ENCODE results near the gene APRT. TPM values are rescaled to one million over a fixed set of nuclear protein-coding genes. Genes with fewer than 3 reads are reported as not detected.

Gene APRT
- total RNA-seq, 1 donor from 2014 or later = 153 TPM

DNA sequence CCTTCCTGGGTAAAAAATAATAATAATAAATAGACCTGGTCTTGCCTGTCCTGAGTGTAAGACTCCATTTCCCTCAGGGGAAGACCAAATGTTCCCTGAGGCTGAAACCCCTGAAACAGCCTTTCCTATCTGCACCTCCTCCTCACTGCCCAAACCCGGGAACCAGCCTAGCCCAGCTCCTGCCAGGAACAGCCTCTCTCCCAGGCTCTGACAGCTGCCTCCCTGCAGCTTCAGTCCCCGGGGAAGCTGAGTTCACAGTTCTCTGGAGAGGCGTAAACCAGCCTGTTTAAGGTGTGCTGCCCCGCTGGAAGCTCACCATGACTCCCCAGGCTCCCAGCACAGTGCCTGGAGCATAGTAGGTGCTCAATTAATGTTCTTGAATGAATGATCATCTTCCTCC, 15.4 kb downstream of the APRT start:
- no peak for DNase-seq (ENCODE audit: low read depth)
- FAIRE-seq = no peak
- Histone ChIP-seq H3K27me3 (ENCODE audit: control insufficient read depth, insufficient read depth, low read length) (peaks cover 8% of the 10 kb centered on the region), H3K4me3 (ENCODE audit: low read depth, low read length) (no peak overlapping the region), H3K36me3 (ENCODE audit: control insufficient read depth, insufficient read depth, low read length) (no peaks in the 10 kb centered on the region)
- TF ChIP-seq, protein P1, sequence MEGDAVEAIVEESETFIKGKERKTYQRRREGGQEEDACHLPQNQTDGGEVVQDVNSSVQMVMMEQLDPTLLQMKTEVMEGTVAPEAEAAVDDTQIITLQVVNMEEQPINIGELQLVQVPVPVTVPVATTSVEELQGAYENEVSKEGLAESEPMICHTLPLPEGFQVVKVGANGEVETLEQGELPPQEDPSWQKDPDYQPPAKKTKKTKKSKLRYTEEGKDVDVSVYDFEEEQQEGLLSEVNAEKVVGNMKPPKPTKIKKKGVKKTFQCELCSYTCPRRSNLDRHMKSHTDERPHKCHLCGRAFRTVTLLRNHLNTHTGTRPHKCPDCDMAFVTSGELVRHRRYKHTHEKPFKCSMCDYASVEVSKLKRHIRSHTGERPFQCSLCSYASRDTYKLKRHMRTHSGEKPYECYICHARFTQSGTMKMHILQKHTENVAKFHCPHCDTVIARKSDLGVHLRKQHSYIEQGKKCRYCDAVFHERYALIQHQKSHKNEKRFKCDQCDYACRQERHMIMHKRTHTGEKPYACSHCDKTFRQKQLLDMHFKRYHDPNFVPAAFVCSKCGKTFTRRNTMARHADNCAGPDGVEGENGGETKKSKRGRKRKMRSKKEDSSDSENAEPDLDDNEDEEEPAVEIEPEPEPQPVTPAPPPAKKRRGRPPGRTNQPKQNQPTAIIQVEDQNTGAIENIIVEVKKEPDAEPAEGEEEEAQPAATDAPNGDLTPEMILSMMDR (IDR thresholded peaks at IDR 0.05; ENCODE audit: insufficient read depth, low read length, severe bottlenecking) = no peak

DNA sequence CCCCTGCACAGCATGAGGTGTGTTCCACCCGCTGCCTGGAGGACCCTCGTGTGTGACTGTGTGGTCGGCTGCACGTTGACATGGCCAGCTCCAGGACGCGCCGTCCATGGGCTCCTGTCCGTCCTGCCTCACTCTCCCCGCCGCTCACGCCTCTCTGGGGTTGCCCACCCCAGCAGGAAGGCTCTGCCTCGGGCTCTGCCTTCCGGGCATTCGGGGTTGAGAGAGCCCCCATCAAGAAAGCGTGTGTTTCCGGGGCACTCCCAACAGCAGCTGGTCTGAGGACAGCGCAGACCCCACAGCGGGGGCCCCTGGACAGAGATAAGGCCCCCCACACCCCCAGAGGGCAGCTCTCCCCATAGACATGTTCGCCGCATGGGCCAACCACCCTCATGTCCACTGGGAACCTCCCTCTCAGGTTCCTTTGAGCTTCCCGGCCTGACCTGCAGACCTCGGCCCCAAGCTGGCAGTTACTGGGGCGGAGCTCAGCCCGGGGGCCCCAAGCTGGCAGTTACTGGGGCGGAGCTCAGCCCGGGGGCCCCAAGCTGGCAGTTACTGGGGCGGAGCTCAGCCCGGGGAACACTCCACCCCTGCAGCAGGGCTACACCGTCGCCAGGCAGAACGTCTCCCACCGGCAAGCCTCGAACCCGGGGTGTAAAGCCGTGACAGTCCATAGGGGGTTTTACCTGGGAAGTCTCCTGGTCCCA, 18.3 kb downstream of the APRT start:
- no peak for FAIRE-seq
- DNase-seq (ENCODE audit: low read depth) = no peak
- H3K4me3 ChIP-seq (ENCODE audit: low read depth, low read length) = no peak overlapping the region
- TF ChIP-seq, protein P1 (IDR thresholded peaks at IDR 0.05; ENCODE audit: insufficient read depth, low read length, severe bottlenecking) = no peak
- H3K36me3 ChIP-seq (ENCODE audit: control insufficient read depth, insufficient read depth, low read length) = no peaks in the 10 kb centered on the region
- peaks cover 9% of the 10 kb centered on the region for H3K27me3 ChIP-seq (ENCODE audit: control insufficient read depth, insufficient read depth, low read length)

DNA sequence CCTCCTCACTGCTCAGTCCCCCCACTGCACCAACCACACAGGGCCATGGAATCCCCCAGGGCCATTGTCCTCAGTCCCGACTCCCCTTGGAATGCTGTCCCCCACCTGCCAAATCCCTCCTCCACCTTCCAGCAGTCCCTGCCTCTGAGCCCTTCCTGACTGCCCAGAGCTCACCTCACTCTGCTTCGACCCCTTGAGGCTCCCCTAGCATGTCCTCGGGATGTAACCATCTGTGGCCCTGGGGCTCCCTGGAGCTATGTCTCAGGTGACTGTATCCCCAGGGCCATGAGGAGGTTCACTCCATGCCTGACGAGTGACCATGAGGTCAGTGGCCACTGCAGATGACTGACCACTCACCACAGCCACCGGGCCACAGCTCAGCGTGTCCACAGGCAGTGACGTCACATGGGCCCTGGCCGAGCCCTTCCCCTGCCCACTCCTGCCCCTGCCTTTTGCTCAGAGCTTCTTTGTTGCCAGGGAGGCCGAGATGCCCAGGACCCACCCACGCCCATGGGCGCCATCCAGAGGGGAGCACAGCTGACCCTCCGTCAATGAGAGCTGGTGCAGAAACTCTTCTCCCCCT, 19.0 kb downstream of the APRT start:
- TF ChIP-seq, protein P1 (IDR thresholded peaks at IDR 0.05; ENCODE audit: insufficient read depth, low read length, severe bottlenecking) = no peak
- H3K36me3 ChIP-seq (ENCODE audit: control insufficient read depth, insufficient read depth, low read length) = no peaks in the 10 kb centered on the region
- FAIRE-seq = no peak
- DNase-seq (ENCODE audit: low read depth) = no peak
- H3K4me3 ChIP-seq (ENCODE audit: low read depth, low read length) = no peak overlapping the region
- H3K27me3 ChIP-seq (ENCODE audit: control insufficient read depth, insufficient read depth, low read length) = peaks cover 9% of the 10 kb centered on the region

DNA sequence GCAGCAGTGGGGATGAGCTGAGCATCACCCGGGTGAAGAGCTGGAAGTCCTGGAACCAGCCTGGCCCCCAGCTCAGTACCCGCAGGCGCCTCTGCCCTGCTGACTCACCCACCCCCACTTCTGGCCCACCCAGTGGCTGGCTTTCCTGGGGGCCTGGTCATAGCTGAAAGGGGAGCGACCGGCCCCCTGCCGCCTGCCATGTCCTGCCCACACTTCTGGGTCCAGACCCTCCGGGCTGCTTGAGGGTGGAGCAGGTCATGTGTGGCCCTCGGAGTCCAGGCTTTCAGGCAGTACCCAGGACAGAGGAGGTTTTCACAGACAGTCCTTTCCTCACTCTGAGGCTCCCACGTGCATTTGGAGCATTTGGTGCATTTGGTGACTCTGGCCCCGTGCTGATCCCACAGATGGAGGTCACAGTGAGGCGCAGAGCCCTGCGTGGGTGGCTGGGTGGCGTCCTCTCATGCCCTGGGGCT, 19.6 kb downstream of the APRT start:
- no peak for FAIRE-seq
- TF ChIP-seq, protein P1 (IDR thresholded peaks at IDR 0.05; ENCODE audit: insufficient read depth, low read length, severe bottlenecking) = no peak
- DNase-seq (ENCODE audit: low read depth) = no peak
- Histone ChIP-seq H3K36me3 (ENCODE audit: control insufficient read depth, insufficient read depth, low read length) (no peaks in the 10 kb centered on the region), H3K4me3 (ENCODE audit: low read depth, low read length) (no peak overlapping the region), H3K27me3 (ENCODE audit: control insufficient read depth, insufficient read depth, low read length) (peaks cover 9% of the 10 kb centered on the region)

DNA sequence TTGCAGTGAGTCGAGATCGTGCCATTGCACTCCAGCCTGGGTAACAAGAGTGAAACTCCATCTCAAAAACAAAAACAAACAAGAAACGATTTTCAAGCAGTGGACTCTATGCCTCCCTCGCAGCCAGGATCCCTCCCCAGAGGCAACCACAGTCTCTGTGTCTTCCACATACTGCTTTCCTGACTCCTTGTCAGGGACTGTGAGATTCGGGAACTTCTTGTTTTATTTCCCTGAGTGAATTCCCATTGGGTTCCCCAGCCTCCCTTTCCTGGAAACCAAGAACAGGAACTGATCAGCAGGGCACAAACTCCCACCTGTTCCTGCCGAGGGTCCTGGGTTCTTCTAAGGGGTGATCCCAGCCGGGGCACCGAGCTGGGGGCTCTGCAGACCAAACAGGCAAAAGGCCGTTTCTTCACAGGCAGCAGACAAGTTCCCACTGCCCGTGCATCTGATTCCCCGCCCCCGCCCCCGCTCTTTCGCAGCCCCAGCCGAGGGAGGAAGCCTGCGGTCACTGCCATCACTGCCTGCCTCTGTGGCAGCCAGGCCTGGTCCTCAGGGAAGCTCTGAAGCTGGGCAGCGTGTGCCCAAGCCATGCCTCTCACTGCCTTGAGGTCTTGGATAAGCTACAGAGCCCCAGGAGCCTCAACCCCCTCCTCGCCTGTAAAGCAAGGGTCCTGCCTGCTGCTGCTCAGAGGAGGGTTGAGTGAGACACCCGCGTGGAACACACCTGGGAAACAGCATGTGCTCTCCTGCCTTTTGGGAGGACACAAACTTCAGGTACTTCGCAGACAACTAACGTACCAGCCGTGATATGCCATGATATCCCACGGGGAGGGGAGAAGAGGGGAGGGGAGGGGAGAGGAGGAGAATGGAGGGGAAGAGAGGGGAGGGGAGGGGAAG, 21.2 kb downstream of the APRT start:
- no peak for FAIRE-seq
- TF ChIP-seq, protein P1 (IDR thresholded peaks at IDR 0.05; ENCODE audit: insufficient read depth, low read length, severe bottlenecking) = no peak
- H3K36me3 ChIP-seq (ENCODE audit: control insufficient read depth, insufficient read depth, low read length) = no peaks in the 10 kb centered on the region
- no peak overlapping the region for H3K4me3 ChIP-seq (ENCODE audit: low read depth, low read length)
- H3K27me3 ChIP-seq (ENCODE audit: control insufficient read depth, insufficient read depth, low read length) = peaks cover 9% of the 10 kb centered on the region
- no peak for DNase-seq (ENCODE audit: low read depth)
